Muscle of leg (tissue), 11 donors: ENCODE data around the gene KCNK5. TPM values are rescaled to one million over a fixed set of nuclear protein-coding genes. Genes with fewer than 3 reads are reported as not detected.

Experiments used
- DNase-seq: peaks from one replicate; pipeline ENCODE4 v3.0.0; 2013
- H3K27ac ChIP-seq: one replicate; pipeline ENCODE4 v1.5.1; 2013; ENCODE audit warnings: mild to moderate bottlenecking, low read length, control low read depth
- H3K27me3 ChIP-seq: one replicate; pipeline ENCODE4 v1.6.1; 2013; ENCODE audit warnings: low read length; ENCODE audit not compliant: control insufficient read depth, insufficient read depth
- H3K36me3 ChIP-seq: one replicate; pipeline ENCODE4 v1.6.1; 2013; ENCODE audit warnings: low read length; ENCODE audit not compliant: control insufficient read depth, insufficient read depth
- H3K4me1 ChIP-seq: one replicate; pipeline ENCODE4 v1.6.1; 2013; ENCODE audit warnings: low read length; ENCODE audit not compliant: control insufficient read depth, insufficient read depth
- H3K4me3 ChIP-seq: one replicate; pipeline ENCODE4 v1.5.1; 2013; ENCODE audit warnings: low read length, control low read depth
- H3K9me3 ChIP-seq: replicated peaks from 2 replicates; pipeline ENCODE4 v1.6.1; 2013; ENCODE audit warnings: low read depth, low read length; ENCODE audit not compliant: control insufficient read depth
- WGBS: methylation state at CpG from one replicate; pipeline ENCODE4 v1.1.5; 2013; ENCODE audit warnings: missing lambda C conversion rate; ENCODE audit not compliant: insufficient coverage; 5-methylcytosine and 5-hydroxymethylcytosine counted together
- polyA plus RNA-seq, 8 donors: library from polyadenylated mRNA; unstranded; fragments of 120-200 nt; gene quantifications; one replicate each; pipeline versions ENCODE4 v1.2.1 to v1.2.3, GENCODE V29; 2013; ENCODE audit warnings: inconsistent platforms in 1 of 8, low replicate concordance in 1 of 8; ENCODE audit not compliant: insufficient read length in 8 of 8, insufficient read depth in 1 of 8
- total RNA-seq: library from RNA; stranded (reverse); fragments of 120-200 nt; gene quantifications from one replicate; pipeline ENCODE4 v1.2.4, GENCODE V29; 2013

The KCNK5 gene
- total and polyA plus RNA-seq, 9 donors = 0.71 to 2.7 (median 1.5) TPM

DNA sequence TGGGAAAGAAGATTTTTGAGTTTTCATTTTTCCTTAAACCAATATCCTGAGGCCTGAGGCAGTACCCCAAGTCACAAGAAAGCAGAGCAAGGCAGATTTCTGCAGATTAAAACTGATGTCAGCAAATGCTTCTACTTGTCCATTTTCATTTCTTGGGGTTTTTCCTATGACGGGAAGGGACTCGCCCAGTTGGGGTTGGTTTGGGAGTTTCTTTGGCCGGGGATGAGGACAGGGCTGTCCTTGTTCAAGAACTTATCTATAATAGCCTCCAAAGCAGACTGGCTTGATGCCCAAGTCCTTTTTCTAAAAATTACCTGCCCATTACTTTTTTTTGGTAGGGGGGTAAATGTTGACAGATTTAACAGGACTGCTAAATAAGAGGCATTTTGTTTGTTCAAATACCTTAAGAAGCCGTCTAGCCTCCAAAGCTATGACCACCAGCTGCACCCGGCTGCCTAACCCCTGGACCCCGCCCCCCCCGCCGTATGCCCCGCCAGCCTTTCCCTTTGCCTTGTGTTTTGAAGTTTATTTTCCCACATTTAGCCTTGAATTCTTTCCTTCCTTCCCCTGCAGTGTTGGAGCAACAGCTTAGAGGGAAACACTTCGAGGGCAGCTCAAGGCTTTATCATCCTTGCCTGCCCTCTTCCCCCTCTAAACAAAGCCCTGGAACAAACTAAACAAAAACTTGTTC, 2.5 kb downstream of the KCNK5 start:
- WGBS = 40% methylated on average over 1 of the region's 10 CpGs
- peaks cover 26% of the 10 kb centered on the region for H3K27me3 ChIP-seq

DNA sequence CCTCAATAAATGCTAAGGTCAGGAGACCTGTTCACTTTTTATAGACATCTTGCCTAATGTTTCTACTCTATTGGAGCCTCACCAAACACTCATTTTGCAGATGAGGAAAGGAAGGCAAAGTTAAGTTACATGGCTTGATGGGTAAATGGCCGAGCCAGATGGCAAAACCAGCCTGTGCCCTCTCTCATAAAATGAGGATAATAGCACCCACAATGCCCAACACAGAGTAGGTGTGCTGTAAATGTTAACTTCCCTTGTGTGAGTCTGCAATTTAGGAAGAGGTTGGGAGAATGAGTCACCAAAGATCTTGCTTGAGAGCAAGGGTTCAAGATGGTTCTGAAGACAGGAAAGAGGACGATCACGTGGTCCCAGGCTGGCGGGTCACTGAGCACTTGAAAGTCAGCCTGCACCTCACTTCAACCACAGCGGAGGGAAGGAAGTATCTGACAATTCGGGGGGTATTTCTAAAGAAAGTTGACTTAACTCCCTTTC, 3.3 kb downstream of the KCNK5 start:
- DNase-seq = no peak

More for the DNA sequence above, 2.5 kb downstream of the KCNK5 start:
- no peak overlapping the region for H3K27ac ChIP-seq
- H3K4me1 ChIP-seq = peaks cover 11% of the 10 kb centered on the region
- no peak for DNase-seq
- H3K9me3 ChIP-seq = no peaks in the 10 kb centered on the region
- no peaks in the 10 kb centered on the region for H3K36me3 ChIP-seq
- H3K4me3 ChIP-seq = no peak overlapping the region

DNA sequence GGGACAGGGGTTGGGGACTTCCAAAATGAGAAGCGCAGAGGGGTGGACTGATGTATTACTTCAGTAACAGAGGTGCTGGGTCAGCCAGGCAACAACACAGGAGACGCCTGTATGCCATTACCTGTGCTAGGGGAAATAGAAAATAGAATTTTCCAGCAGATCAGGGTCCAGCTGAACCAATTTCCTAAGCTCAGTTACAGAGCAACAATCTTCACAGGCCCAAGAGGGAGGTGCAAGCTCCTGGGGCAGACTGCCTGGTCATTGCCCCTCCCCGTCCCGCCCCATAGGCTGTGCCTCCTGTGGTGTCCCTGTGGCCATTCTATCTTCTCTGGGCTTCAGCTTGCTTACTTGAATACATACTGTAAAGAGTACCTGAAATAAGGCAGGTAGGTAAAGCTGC, 3.7 kb downstream of the KCNK5 start:
- Histone ChIP-seq H3K4me1 (peaks cover 11% of the 10 kb centered on the region), H3K9me3 (no peaks in the 10 kb centered on the region), H3K27ac (no peak overlapping the region), H3K4me3 (no peak overlapping the region), H3K27me3 (peaks cover 26% of the 10 kb centered on the region), H3K36me3 (no peaks in the 10 kb centered on the region)
- DNase-seq = no peak
- 100% methylated on average over 1 of the region's 4 CpGs for WGBS

More for the DNA sequence above, 3.3 kb downstream of the KCNK5 start:
- Histone ChIP-seq H3K36me3 (no peaks in the 10 kb centered on the region), H3K4me1 (peaks cover 11% of the 10 kb centered on the region), H3K27me3 (peaks cover 26% of the 10 kb centered on the region), H3K9me3 (no peaks in the 10 kb centered on the region), H3K27ac (no peak overlapping the region), H3K4me3 (no peak overlapping the region)
- no CpG with 5 or more reads among the region's 6 CpGs for WGBS

DNA sequence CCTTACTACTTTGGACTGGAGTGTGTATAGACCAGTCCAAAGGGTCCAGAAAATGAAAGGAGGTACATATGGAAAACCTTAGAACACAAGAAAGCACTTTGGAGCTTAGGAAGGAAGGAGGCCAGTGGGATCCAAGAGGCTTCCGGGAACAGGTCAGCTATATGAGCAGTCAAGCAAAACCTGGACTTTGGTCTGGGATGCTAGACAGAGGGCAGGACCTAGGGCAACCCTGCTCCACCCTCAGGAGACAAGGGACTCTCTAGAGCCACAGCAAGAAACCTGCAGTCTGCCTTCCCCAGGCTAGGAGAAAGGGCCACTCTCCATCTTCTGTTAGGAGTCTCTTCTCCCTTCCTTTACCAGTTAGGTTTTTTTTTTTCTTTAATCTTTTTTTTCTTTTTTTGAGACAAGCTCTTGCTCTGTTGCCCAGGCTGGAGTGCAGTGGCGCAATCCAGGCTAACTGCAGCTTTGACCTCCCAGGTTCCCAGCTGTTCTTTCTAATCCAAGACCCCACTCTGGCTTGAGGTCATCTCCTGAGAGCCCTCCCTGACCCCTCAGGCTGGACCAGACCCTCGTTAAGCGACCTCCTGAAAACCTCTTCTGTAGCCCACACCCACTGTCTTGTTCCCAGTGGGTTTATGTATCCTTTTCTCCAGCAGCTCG, 4.6 kb downstream of the KCNK5 start:
- 44% methylated on average over 4 of the region's 5 CpGs for WGBS
- peaks cover 24% of the 10 kb centered on the region for H3K27me3 ChIP-seq

DNA sequence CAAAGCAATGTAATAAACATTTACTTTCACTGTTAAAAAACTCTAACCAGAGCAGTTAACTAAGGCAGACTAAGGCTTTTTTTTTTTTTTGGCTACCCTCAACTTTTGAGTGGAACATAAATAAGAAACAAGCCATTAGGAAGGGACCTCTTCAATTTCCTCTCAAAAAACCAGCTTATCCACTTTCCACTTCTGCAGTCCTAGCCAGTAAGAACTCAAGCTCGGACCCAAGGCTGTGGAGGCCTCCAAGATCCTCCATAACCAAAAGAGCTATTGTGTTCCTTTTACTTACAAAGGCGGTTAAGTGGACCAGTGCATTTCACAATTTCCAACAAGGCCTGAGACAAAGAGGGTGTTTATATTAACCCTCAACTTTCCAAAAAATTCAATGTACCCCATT, 5.3 kb downstream of the KCNK5 start:
- H3K4me1 ChIP-seq = peaks cover 9% of the 10 kb centered on the region
- no CpG with 5 or more reads among the region's 2 CpGs for WGBS
- H3K27me3 ChIP-seq = peaks cover 21% of the 10 kb centered on the region
- H3K36me3 ChIP-seq = no peaks in the 10 kb centered on the region
- H3K9me3 ChIP-seq = no peaks in the 10 kb centered on the region
- DNase-seq = no peak
- no peak overlapping the region for H3K4me3 ChIP-seq
- H3K27ac ChIP-seq = no peak overlapping the region

More for the DNA sequence above, 4.6 kb downstream of the KCNK5 start:
- no peak overlapping the region for H3K27ac ChIP-seq
- no peaks in the 10 kb centered on the region for H3K36me3 ChIP-seq
- H3K4me1 ChIP-seq = peaks cover 11% of the 10 kb centered on the region
- DNase-seq = no peak
- no peaks in the 10 kb centered on the region for H3K9me3 ChIP-seq
- no peak overlapping the region for H3K4me3 ChIP-seq

DNA sequence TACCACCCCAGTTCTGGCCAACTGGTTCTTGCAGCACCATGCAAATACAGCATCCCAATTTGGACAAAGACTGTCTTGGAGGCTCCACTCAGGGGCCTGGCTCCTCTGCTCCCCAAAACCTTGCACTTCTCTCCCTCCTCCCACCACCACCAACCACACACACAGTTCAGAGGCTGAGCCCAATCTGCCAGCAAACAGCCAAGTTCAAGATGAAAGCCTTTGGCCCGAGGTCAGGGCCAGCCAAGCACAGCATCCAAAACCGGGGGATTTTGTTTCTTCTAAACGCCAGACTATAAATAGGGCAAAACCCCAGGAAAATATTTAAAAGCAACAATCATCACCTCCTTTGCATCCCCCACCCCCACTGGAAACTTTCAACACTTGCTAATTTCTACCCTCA, 5.7 kb downstream of the KCNK5 start:
- Histone ChIP-seq H3K4me3 (no peak overlapping the region), H3K36me3 (no peaks in the 10 kb centered on the region), H3K9me3 (no peaks in the 10 kb centered on the region), H3K4me1 (peaks cover 5% of the 10 kb centered on the region), H3K27ac (no peak overlapping the region), H3K27me3 (peaks cover 16% of the 10 kb centered on the region)
- DNase-seq = no peak
- 40% methylated on average over 1 of the region's 3 CpGs for WGBS

DNA sequence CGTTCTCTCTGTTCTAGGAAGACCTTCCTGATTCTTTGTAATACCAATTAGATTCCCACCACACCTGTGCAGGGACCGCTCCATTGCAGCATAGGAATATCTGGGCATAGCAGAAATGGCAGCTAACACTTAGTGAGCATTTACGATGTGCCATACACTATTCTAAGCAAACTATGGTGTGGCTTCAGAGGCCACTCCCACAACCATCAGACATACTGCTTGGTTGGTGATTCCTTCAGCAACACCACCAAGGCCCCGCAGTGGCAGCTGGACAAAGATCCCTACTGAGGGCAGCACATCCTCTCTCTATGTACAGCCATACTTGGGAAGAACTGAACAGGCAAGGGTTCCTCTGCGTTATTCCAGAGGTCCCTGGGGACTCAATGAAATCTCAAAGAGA, 6.2 kb downstream of the KCNK5 start:
- peaks cover 12% of the 10 kb centered on the region for H3K27me3 ChIP-seq
- H3K36me3 ChIP-seq = no peaks in the 10 kb centered on the region
- DNase-seq = no peak
- no peak overlapping the region for H3K27ac ChIP-seq
- no peaks in the 10 kb centered on the region for H3K4me1 ChIP-seq
- no peaks in the 10 kb centered on the region for H3K9me3 ChIP-seq
- no peak overlapping the region for H3K4me3 ChIP-seq
- 100% methylated on average over 4 of the region's 5 CpGs for WGBS

DNA sequence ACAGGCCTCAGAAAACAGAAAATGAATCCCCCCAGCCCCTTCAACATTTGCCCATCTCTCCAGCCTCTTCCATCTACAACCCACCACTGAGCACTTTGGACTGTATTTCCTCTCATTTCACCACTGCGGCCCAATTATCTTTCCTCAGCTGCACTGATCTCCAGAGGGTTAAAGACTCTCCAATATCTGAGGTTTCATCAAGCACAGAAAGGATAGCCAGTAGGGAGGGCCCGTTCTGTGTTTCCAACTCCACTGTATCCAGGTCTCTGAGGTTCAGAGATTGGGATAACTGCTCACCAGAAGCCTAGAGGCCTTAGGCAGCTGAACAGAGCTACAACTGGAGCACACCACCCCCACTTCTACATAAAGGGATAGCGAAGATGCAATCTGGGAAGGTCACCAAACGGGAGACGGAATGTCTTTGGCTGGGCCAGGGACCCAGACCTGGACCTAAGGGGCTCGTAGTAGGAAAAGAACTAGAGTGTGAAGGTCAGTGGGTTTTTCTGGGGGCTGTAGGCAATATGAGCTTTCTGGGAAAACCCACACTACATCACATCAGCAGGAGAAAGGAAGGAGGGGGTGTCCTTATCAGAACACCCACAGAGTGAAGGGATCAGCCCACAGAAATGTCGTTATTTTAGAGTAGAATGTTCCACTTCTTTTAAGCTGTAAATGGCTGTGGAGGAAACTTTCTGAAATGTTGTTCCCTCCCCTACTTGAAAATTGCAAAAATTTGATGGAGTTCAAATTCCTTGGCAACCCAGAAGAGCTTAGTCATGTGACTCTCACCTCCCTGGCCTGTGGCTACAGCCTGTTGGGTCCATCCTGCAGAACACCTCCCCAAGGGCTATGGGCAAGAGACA, 7.3 kb downstream of the KCNK5 start:
- H3K27me3 ChIP-seq = peaks cover 3% of the 10 kb centered on the region
- no peak overlapping the region for H3K4me3 ChIP-seq
- H3K36me3 ChIP-seq = no peaks in the 10 kb centered on the region
- H3K27ac ChIP-seq = no peak overlapping the region
- no peak for DNase-seq
- no CpG with 5 or more reads among the region's 7 CpGs for WGBS
- no peaks in the 10 kb centered on the region for H3K4me1 ChIP-seq
- H3K9me3 ChIP-seq = no peaks in the 10 kb centered on the region

- Histone ChIP-seq H3K4me1 (no peaks in the 10 kb centered on the region), H3K9me3 (no peaks in the 10 kb centered on the region), H3K36me3 (no peaks in the 10 kb centered on the region), H3K27ac (no peak overlapping the region), H3K27me3 (peaks cover 3% of the 10 kb centered on the region), H3K4me3 (no peak overlapping the region)
- DNase-seq = no peak
- 100% methylated on average over 2 of the region's 3 CpGs for WGBS
Observed at GRCh38 chr6:39221115-39221514, 8.2 kb downstream of the KCNK5 start.
